NAMALWA (cell line): ENCODE measurements around the gene ERBIN.
"Not testable (repeated sequence)": the region's sequence is repeated elsewhere in the genome, so short reads cannot be mapped to it uniquely, and the experiment has no call there.

Experiments
- DNase-seq: peaks from one replicate; pipeline ENCODE4 v3.0.0-alpha.2; 2015; ENCODE audit warnings: low spot score

Gene ERBIN

GRCh38 chr5:65919773-65920172 is 6.6 kb upstream of the ERBIN start:
- DNase-seq, result no peak

- no peak for DNase-seq
Measured at GRCh38 chr5:65923339-65923738, 3.0 kb upstream of the ERBIN start.

GRCh38 chr5:65924366-65925043 is 1.9 kb upstream of the ERBIN start:
- no peak for DNase-seq

GRCh38 chr5:65925044-65925600 is 1.3 kb upstream of the ERBIN start:
- peak; percentile 92 for DNase-seq

- peak; percentile 93 for DNase-seq
Measured at GRCh38 chr5:65925601-65926275, 637 bp upstream of the ERBIN start.

DNA sequence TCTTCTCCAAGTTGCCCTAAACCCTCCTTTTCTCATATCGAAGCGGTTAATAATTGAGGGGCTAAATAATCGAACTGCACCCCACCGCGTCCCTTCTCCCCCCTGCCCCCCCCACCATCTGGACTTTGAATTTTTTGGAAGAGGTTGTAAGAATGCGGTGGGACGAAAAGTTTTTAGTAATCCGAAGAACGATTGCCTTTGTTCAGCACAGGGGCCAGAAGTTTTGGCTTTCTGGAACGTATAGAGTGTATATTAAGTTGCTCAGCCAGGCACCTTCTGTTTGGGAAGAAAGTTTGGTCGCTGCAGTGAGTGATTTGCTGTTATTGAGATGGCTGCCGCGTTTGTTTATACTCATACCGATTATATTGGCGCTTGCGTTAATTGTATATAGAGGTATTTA is 518 bp downstream of the ERBIN start:
- peak; percentile 57 for DNase-seq

DNA sequence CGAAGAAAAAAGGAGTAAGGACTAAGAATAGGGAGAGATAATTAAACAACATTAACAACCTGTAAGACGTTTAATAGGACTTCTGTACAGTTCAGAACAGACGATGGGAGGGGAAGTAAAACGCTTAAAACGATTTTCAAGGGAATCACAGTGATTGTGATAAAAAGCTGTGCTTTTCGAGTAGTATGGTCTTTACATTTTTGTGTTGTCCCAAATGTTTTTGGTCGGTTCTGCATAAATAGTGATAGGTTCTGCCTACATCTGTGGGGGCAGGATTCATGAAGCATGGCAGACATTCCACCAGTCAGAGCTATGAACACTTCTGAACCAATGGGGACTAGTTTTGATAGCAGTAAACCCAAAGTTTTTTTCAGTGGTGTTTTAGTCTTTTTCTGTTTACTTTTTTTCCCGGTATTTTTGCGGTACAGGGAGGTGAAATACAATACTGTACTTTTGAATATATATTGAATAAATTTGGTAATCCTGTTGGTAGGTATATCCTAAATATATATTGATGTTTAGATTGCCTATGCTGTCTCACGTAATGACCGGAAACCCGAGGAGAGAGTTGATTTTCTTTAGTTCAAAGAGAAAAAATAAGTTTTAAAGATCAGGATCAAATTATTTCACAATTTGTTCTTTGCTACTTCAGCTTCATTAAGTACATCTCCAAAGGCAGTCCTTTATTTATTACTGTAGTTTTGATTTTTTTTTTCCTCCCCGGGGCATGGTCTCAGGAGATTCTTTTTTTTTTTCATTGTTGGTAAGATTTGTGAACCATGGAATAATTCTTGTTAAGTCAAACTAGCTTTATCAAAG is 1.3 kb downstream of the ERBIN start:
- DNase-seq, result peak; percentile 86

- peak; percentile 45 for DNase-seq
Measured at GRCh38 chr5:65928322-65928752, 2.0 kb downstream of the ERBIN start.

GRCh38 chr5:65928860-65929259 is 2.5 kb downstream of the ERBIN start:
- DNase-seq, result no peak

DNA sequence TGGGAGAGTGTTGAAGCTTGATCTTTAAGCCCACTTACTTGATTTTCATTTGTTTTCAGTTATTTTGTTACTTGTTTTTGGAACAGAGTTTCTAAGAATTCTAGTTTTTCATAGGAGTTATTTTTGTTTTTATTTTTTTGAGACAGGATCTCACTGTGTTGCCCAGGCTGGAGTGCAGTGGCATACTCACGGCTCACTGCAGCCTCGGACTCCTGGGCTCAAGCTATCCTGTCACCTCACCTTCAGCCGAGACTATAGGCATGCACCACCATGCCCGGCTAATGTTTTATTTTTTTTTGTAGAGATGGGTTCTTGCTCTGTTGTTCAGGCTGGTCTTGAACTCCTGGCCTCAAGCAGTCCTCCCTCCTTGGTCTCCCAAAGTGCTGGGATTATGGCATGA is 6.3 kb downstream of the ERBIN start:
- DNase-seq, result no peak

- no peak for DNase-seq
Measured at GRCh38 chr5:65933295-65933694, 6.9 kb downstream of the ERBIN start.

DNA sequence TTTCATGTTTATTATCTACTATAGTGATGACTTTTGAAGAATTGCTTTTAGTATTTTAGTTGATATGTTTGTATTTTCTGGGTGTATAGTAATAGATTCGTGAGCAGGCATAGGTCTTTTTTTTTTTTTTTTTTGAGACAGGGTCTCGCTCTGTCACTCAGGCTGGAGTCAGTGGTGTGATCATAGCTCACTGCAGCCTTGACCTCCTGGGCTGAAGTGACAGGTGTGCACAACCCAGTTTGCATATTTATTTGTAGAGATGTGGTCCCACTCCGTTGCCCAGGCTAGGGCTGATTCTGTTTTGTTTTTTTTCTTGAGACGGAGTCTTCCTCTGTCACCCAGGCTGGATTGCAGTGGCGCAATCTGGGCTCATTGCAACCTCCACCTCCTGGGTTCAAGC is 11.9 kb downstream of the ERBIN start:
- DNase-seq, result peak; percentile 88

DNA sequence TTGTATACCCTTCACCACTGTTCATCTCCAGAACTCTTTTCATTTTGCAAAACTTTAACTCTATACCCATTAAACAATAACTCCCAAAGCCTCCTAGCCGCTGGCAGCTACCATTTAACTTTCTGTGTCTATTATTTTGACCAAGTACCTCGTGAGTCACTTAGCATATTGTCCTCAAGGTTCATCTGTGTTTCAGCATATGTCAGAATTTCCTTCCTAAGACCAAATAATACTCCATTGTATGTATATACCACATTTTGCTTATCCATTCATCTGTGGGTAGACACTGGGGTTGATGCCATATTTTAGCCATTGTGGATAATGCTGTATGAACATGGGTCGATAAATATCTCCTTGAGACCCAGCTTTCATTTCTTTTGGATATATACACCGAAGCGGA is 17.4 kb downstream of the ERBIN start:
- no peak for DNase-seq

DNA sequence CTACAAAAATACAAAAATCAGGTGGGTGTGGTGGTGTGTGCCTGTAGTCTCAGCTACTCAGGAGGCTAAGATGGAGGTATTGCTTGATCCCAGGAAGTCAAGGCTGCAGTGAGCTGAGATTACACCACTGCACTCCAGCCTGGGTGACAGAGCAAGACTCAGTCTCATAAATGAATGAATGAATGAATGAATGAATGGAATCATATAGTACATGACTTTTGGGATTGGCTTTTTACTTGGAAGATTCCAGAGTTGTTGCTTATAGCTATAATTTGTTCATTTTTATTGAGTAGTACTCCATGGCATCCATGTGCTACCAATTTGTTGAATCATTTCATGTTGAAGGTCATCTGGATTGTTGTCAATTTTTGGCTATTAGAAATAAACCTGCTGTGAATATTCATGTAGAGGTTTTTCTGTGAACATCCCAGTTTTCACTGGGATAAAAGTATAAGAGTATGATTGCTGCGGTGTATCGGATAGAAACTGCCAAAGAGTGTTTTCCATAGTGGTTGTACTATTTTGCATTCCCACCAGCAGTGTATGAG is 19.9 kb downstream of the ERBIN start:
- no peak for DNase-seq

DNA sequence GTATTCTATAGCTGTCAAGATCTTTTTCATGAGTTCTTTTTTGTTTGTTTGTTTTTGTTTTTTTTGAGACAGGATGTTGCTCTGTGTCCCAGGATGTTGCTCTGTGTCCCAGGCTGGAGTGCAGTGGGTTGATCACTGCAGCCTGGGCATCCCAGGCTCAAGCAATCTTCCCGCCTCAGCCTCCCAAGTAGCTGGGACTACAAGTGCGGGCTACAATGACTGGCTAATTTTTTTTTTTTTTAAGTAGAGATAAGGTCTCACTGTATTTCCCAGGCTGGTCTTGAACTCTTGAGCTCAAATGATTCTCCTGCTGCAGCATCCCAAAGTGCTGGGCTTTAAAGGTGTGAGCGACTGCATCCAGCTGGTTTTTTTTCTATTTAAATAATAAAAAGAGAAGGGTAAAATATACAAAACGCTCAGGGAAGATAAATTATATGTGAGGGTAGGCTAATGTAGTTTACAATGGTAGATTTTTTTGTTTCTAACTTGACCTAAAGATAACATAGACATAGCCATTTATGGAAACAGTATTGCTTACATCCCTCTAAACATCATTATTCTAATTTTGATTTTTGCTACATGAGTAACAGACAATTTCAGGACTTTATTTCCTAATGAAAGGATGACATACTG is 21.9 kb downstream of the ERBIN start:
- no peak for DNase-seq

GRCh38 chr5:65951330-65951729 is 25.0 kb downstream of the ERBIN start:
- DNase-seq, result no peak

DNA sequence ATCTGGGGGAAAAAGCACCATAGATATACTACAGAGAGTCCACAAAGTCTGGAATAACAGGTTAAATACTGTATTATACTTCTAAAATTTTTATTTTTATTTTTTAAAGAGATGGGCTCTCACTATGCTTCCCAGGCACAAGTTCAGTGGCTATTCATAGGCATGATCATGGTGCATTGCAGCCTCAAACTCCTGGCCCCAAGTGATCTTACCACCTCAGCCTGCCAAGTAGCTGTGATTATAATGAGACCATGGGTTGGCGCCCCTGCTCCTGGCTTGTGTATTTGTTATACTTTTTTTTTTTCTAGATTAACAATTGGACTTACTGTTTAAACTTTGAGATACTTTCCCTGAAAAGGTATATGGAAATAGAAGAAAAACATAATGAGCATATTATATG is 25.9 kb downstream of the ERBIN start:
- no peak for DNase-seq

GRCh38 chr5:65954200-65954599 is 27.8 kb downstream of the ERBIN start:
- no peak for DNase-seq

DNA sequence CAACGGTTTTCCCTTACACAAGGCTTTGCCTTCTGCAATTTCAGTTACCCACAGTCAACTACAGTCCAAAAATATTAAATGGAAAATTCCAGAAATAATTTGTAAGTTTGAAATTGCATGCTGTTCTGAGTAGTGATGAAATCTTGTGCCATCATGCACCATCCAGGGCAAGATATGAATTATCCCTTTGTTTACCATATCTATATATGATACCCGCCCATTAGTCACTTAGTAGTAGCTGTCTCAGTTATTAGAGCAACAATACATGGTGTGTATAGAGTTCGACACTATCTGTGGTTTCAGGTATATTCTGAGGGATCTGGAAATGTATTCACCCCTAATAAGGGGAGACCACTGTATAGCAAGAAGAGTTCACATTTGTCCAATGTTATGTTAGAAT is 29.4 kb downstream of the ERBIN start:
- DNase-seq, result no peak

DNA sequence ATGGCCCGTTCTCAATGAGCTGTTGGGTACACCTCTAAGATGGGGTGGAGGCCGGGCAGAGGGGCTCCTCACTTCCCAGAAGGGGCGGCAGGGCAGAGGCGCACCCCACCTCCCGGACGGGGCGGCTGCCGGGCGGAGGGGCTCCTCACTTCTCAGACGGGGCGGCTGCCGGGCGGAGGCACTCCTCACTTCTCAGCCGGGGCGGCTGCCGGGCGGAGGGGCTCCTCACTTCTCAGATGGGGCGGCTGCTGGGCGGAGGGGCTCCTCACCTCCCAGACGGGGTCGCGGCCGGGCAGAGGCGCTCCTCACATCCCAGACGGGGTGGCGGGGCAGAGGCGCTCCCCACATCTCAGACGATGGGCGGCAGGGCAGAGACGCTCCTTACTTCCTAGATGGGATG is 31.3 kb downstream of the ERBIN start:
- not testable (repeated sequence) for DNase-seq

GRCh38 chr5:65961633-65962032 is 35.3 kb downstream of the ERBIN start:
- DNase-seq, result no peak
